HG02798 (cell line): ENCODE measurements around the gene SYVN1.
A peak's percentile ranks its signal among the peaks of the same experiment; 100 is the strongest.

Source experiments
- ATAC-seq: cut with Tn5 transposase; IDR thresholded peaks from one replicate; pipeline ENCODE4 v1.9.1; 2021; ENCODE audit warnings: mild to moderate bottlenecking; ENCODE audit not compliant: unreplicated experiment, poor library complexity

Gene SYVN1

DNA sequence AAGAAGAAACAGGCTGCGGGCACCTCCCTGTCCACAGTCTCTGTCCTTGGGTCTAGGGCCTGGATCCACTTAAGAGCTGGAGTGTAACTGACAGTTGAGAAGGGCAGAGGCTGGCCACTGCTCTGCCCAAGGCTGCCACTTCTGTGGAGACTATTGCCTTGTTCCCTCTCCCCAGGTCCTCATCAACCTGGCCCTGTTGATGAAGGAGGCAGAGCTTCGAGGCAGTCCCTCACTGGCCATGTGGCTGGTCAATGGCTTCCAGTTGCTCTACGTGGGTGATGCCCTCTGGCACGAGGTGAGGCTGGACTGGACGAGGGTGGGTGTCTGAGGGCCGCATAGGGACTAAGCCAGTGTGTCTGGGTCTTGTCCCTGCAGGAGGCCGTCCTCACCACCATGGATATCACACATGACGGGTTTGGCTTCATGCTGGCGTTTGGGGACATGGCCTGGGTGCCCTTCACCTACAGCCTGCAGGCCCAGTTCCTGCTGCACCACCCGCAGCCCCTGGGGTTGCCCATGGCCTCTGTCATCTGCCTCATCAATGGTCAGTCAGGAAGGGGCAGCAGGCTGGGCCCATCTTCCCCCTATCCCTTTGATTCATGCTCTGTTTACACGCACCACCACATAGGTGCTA is 19.7 kb downstream of the SYVN1 start:
- no peak for ATAC-seq

DNA sequence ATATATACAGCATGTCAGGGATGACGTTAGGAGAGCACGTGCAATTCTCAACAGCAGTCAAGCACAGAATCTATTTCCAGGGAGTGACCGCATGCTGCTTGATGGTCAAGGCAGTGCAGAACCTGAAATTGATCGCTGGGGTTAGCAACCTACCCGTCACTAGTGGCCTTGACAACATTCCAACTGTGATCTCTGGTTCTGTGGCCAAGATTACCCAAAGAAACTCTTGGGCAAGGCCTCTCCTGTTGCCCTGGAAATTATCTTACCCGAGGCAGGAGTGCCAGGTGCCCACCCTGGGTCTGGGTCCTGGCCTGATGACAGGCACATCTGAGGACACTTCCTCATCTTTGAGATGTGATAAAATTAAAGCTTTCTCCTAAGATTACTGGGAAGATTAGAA is 20.5 kb downstream of the SYVN1 start:
- ATAC-seq = no peak

- no peak for ATAC-seq
Measured at GRCh38 chr11:65113361-65113756, 21.0 kb downstream of the SYVN1 start.

GRCh38 chr11:65112546-65113360 is 21.6 kb downstream of the SYVN1 start:
- peak; percentile 34 for ATAC-seq

GRCh38 chr11:65111744-65112545 is 22.4 kb downstream of the SYVN1 start, which contains the start of gene TM7SF2:
TSS of gene TM7SF2 (plus strand) at chr11:65111872. CDS start at chr11:65112016, 144 bp downstream.
- ATAC-seq = peak; percentile 77

- no peak for ATAC-seq
Measured at GRCh38 chr11:65111159-65111743, 23.1 kb downstream of the SYVN1 start.

DNA sequence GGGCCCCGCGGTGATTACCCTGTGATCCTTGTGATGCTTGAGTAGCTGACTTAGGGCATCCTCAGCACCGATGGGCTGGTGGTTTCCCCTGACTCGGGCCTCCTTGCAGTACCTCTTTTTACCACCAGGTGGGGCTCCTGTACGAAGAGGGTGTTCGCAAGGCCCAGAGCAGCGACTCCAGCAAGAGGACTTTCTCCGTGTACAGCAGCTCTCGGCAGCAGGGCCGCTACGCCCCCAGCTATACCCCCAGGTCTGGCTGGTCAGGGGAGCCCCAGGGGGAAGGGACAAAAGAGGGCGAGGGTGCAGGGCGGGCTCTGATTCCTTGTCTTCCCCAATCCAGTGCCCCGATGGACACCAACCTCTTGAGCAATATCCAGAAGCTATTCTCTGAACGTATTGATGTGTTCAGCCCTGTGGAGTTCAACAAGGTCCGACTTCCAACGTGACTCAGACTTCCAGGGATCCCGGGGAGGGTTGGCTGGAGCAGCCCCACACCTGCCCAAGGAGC is 23.9 kb downstream of the SYVN1 start:
- ATAC-seq = peak; percentile 29

GRCh38 chr11:65109231-65110198 is 24.8 kb downstream of the SYVN1 start:
- no peak for ATAC-seq

DNA sequence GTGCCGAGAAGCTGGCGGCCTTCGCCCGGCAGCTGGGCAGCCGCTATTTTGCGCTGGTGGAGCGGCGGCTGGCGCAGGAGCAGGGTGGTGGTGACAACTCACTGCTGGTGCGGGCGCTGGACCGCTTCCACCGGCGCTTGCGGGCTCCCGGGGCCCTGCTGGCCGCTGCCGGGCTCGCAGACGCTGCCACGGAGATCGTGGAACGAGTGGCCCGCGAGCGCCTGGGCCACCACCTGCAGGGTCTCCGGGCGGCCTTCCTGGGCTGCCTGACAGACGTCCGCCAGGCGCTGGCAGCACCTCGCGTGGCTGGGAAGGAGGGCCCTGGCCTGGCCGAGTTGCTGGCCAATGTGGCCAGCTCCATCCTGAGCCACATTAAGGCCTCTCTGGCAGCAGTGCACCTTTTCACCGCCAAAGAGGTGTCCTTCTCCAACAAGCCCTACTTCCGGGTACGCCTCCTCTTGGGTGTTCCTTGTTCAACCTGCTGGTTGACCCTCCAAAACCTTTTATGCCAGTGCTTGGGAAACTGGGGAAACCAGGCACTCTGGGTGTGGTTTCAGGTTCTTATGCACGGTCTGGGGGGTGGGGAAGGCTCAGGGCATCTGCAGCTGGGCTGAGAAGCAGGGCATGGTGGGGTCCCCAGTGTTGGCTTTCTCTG is 25.7 kb downstream of the SYVN1 start:
- no peak for ATAC-seq

DNA sequence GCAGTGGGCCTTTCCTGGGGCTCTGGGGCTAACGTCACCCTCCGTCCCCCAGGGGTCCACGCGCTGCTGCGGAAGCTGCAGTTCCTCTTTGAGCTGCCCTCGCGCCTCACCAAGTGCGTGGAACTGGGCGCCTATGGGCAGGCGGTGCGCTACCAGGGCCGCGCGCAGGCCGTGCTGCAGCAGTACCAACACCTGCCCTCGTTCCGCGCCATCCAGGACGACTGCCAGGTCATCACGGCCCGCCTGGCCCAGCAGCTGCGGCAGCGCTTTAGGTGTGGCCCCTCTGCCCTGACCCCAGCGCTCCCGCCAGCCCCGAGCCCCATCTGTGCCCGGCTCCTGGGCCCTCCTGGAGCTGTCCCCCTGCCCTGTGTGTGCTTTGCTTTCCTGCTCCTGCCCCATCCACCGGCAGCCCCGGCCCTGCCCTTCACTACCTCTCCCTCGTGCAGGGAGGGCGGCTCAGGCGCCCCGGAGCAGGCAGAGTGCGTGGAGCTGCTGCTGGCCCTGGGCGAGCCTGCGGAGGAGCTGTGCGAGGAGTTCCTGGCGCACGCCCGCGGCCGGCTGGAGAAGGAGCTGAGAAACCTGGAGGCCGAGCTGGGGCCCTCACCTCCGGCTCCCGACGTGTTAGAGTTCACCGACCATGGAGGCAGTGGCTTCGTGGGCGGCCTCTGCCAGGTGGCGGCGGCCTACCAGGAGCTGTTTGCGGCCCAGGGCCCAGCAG is 26.4 kb downstream of the SYVN1 start:
- no peak for ATAC-seq

GRCh38 chr11:65107078-65107477 is 27.2 kb downstream of the SYVN1 start:
- no peak for ATAC-seq

DNA sequence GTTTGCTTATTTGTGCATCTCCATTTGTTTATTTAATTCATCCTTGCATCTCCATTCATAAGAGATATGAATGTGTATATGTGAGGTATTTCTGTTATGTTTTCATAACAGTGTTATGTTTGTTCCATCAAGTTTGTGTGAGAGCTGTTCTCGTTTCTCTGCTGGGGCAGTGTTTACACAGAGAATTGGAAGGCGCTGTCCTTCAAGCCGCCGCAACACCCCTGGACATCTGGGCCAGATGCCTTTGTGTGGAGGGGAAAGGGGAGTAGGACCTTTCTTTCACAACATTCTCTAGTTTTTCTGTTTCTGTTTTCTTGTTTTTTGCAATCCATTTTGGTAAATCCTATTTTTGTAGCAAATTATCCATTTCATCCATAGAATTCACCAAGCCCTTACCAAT is 29.7 kb downstream of the SYVN1 start:
- no peak for ATAC-seq

- no peak for ATAC-seq
Measured at GRCh38 chr11:65103476-65103875, 30.8 kb downstream of the SYVN1 start.

- no peak for ATAC-seq
Measured at GRCh38 chr11:65102142-65103095, 31.9 kb downstream of the SYVN1 start.

DNA sequence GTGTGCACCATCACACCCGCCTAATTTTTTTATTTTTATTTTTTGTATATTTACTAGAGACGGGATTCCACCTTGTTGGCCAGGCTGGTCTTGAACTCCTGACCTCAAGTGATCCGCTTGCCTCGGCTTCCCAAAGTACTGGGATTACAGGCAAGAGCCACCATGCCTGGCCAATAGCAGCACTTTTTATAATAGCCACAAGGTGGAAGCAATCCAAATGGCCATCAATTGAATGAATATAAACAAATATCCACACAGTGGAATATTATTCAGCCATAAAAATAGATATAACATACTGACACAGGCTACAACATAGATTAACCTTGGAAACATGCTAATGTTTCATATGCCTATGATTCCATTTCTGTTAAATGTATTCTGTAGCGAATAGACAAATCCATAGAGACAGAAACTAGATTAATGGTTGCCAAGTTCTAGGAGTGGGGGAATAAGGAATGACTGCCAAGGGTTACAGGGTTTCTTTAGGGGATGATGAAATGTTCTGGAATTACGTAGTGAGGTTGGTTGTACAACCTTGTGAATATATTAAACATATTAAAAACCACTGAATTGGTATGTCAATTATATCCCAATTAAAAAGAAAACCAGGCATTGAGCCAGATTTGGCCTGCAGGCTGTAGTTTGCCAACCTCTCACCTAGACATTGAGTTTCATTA is 33.5 kb downstream of the SYVN1 start:
- no peak for ATAC-seq

- ATAC-seq = no peak
Measured at GRCh38 chr11:65096926-65097325, 37.4 kb downstream of the SYVN1 start.
